Fibroblast of upper back skin (primary cell): ENCODE data around the gene ADARB2.
"Not testable (repeated sequence)": the region's sequence is repeated elsewhere in the genome, so short reads cannot be mapped to it uniquely, and the experiment has no call there.

Experiments
- DNase-seq: peaks from one replicate; pipeline ENCODE4 v3.0.0-alpha.2; 2013

Gene ADARB2

DNA sequence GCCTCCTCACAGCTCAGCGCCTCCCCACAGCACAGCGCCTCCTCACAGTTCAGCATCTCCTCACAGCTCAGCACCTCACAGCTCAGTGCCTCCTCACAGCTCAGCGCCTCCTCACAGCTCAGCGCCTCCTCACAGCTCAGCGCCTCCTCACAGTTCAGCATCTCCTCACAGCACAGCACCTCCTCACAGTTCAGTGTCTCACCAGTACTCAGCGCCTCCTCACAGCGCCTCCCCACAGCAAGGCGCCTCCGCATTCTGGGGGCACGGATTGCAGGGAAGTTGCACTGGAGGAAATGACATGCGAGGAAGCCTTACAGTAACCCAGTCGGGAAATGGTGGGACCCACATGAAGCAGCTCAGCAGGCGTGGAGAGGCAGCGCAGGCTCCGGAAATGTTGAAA lies 409.6 kb downstream of the ADARB2 start:
- no peak for DNase-seq

DNA sequence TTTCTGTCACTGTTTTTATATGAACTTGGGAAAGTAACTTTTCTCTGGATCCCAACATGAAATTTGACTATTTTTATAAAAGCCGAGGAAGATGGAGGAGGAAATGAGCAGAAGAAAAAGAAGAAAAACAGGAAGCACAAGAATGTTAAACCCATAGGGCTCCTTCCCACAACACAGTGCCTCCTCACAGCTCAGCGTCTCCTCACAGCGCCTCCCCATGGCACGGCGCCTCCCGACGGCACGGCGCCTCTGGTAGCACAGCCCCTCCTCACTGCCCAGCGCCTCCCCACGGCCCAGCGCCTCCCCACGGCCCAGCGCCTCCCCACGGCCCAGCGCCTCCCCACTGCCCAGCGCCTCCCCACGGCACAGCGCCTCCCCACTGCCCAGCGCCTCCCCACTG lies 410.8 kb downstream of the ADARB2 start:
- DNase-seq: not testable (repeated sequence)

DNA sequence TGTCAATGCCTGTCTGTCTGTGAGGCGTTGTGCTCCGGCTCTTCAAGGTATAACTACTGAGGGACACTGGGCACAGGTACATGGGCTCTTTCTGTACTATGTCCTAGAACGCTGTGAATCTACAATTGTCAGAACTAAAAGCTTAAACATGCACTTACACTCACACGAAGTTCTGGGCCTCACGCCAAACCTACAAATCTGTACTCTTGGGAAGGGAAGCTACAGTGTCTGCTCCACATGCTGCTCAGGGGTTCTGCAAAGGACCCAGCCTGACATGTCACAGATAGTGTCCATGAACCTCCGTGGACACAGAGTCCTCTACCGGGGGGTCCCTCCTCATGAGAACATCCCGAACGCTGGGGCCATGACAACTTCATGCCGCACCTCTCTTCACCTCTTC lies 412.4 kb downstream of the ADARB2 start:
- DNase-seq: no peak

DNA sequence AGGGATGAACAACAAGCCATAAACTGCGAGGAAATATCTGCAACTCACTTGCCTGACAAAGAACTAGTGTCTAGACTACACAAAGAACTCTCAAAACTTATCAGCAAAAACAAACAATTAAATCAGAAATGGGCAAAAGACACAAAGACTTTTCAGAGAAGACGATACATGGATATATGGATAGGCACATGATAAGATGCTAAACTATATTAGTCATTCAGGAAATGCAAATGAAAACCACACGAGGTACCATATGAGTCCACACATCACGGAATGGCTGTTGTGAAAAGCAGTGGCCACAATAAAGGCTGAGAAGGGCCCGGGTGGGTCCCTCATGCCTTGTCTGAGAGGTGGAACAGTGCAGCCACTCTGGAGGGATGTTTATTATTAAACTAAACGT lies 413.4 kb downstream of the ADARB2 start:
- no peak for DNase-seq

DNA sequence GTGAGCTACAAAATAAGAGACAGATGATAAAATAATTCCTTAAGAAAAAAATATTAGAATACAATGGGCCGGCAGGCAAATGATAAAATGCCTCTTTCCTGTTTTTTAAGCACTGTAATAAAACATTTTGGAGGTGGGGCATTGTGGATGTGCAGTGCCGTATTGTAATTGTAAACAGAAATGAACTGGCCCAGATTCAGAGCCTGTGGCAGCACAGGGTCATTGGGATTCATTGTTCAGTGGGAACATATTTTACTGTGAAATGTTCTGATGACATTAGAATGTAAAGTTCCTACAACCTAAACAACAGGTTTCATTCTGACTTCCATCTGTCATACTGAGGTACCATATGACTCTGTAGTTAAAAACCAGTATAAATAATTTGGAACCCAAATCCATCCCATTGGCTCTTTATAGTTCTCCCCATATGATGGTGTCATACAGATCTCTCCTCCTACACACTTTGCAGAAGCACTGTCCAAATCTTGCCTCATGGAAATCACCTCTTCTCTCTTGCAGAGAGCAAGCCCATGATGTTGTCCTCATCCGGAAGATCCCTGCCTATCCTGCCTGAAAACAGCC lies 416.5 kb downstream of the ADARB2 start:
- DNase-seq: no peak

DNA sequence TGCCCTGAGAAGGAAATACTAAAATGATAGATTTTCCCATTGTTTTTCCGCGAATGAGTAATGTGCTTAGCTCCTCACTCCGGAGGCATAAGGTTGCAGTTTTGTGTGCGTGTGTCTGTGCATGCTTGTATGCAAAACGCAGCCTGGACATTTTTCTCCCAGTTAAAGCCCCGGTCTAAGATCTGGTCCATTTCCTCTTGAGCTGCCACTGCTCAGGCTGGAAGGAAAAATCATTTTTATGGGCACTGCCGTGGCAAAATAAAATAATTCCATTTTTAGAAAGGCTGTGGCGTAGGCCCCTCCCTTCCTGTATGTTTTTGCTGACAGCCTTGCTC lies 420.5 kb downstream of the ADARB2 start:
- DNase-seq: no peak

DNA sequence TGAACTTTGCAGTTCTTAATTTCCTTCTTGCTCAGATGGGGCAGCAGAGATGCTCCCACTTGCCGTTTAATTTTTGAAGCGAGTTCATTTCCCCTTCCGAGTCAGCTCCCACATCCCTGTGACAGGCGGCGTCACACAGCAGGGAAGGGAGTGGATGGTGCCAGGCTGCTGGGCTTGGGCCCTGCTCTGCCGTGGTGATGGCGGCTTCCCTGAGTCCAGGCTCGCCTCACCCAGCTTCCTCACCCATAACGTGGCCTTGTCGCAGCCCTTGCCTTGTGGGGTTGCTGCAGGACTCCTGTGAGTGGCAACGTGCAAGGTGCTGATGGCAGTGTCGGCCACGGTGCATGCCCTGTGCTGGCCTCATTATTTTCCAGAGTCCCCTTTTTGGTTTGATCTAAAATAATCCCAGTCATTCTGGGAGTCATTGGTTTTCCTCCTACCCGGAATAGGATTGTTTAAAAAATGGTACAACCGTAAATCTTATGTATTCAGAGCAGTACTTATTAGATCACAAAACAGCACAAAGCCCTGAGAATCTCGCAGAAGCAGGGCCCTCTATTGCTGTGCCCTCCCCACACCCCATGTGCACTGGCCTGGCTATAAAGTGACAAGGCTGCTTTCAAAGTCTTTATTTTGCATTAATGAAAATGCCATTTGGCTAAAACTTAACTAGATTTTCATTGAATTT lies 421.1 kb downstream of the ADARB2 start:
- DNase-seq: no peak

DNA sequence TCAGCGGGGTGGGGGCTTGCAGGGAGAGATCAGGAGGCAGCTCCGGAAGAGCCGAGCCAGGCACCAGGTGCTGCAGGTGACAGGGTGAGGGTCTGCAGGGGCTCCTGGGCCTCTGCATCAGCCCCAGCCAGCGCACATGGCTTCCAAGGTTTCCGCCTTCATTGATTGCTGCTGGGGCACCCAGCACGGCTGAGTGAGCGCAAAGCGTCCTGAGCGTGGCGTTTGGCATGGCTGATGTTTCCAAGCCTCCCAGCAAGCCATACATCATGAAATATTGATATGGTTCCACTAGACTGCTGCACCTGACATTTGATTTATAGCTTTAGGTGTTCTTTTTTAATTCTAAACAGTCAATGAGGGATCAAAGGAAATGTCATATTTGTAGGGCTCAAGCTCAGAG lies 422.1 kb downstream of the ADARB2 start:
- DNase-seq: no peak

DNA sequence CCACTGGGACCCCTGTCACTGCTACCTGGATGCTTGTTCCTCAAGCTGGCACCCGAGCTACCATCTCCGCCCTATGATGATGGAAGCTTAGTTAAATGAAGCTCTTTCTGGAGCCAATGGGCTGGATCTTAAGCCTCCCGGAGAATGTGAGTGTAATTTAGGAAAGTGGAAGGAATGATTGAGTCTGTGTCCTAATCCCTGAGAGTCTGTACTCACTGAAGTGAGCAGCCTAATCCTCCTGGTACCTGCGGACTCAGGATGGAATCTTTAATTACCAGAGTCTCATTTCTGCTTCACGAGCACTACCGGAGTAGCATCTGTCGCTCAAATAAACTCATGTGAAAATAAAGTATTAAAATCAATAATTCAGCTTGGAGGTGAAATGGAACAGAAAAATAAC lies 425.6 kb downstream of the ADARB2 start:
- no peak for DNase-seq

DNA sequence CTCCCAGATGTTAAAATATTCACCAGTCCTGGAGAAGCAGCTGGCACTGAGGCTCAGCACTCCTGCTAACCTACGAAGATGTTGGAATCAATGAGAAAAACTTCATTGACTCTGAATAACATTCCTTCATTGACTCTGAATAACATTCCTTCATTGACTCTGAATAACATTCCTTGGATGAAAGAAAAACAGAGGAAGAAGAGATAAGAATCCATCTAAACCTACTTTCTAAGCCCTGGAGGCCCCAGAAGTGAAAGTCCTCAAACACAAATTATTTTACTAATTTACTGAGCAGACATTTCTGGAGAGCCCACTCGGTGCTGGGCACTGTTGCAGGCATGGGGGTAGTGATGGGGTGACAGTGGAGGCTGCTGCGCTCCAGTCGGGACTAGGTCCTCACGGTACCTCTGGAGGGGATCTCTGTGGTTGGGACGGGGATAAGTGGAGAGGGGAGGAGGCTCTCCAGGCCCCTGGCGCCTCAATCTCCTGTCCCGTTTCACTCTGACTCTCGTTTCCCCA lies 427.0 kb downstream of the ADARB2 start:
- no peak for DNase-seq

DNA sequence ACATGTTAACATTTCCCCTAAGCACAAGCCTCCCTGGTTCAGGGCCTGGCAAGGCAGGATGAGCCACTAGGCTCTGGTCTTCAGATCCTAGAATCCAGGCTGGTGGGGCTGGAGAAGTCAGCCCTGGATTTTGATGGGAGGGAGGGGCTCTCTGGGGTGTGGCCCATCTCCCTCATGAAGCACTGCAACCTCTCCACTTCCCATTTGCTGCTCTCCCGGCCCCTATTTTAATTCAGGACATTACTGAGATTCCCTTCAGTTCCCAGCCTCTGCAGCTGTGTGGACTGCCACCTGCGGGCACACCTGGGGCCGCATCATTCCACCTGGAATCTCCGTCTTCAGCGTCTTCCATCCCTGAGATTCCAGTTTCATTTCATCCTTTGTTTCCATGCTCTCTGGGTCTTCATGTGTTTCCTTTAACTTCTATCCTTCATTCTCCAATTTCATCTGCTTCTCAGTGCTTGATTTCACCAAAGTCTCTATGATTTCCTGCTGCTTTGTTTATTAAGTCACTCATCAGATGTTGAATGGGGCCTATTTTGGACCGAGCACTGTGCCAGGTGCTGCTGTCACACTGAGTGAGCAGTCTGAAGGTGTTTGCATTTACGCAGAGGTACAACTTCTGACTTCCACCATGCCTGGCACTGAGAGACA lies 427.6 kb downstream of the ADARB2 start:
- no peak for DNase-seq

DNA sequence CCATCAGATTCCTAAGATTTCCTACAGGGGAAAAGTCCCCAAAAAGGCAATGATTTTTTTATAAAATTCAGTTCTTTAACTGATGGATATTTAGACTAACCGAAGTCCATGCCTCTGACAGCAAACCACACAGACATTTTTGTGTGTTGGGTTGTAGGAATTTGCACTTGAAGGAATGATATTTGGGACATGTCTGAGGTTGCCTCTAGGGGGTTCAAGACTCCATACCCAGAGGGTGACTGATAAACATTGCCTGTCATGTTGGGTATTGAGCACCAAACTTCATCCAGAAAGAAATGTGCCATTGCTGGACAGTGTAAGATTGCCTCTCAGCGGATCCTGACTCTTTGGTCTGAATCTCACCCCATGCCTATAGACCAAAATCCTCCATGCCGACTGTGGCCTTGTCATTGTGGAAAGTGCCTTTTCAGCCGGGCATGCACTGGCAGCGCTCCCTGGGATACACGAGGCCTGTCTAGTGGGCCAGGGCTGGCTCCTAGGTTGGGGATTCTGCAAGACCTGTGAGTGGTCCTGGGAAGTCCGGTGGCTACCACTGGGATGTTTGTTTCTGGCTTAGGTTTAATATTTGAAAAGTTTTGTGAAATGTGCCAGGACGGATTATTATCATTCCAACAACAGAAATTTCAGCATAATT lies 428.2 kb downstream of the ADARB2 start:
- DNase-seq: peak; percentile 34

DNA sequence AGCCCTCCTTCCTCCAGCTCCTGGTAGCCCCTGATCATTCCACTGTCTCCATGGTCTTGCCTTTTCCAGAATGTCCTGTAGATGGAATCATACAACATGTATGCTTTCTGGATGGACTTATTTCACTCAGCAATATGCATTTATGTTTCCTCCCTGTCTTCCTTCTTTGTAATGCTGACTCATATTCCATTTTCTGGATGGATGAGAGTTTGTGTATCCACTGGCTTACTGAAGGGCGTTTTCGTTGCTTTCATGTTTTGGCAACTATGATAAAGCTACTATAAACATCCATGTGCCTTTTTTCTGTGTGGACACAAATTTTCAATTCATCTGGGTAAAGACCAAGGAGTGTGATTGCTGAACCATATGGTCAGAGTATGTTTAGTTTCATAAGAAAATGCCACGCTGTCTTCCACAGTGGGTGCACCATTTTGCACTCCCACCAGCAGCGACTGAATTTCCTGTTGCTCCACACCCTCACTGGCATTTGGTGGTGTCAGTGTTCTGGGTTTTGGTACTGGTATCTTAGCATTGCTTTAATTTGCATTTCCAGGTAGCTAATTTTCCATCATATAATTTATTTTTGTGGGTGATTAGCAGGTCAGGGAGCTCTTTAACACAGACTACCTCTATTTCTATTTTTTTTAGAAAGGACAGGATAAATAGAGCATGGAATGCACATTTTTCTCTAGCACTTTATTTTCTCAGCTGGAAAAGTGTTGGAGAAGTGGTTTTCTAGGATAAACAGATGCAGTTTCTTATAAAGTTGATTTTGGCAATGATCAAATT lies 429.0 kb downstream of the ADARB2 start:
- DNase-seq: no peak

DNA sequence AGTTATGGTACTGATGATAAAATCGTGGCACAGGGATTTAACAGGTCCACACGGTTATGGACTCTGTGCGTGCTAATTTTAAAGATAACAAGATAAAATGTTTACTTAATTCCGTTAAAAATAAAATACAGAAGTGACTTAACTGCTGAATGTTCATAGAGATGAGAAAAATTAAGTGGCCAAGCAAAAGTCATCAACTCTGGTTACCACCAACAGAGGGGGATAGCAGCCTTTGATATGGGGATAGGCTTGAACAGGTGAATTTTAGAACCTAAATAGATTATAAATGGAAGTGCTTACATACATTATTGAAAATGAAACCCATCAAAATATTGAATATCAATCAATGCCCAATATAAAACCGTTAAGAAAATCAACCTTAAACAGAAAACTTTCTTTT lies 436.2 kb downstream of the ADARB2 start:
- no peak for DNase-seq

DNA sequence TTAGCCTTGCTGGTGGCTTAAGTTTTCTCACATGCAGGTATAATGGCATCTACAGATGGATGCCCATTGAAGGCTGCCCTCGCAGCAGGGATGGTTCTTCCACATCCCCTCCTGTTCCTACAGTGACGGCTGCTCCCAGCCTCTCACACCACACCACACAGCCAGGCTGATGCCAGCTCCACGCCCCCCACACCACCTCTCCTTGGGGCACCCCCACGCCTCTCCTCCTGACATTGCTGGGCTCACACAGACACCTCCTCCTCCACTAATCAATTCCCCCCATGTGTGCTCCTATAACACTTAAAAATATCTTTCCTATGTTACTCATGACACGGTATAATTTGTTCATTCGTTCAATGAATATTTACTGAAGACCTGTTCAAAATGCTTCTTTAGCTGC lies 437.1 kb downstream of the ADARB2 start:
- no peak for DNase-seq

DNA sequence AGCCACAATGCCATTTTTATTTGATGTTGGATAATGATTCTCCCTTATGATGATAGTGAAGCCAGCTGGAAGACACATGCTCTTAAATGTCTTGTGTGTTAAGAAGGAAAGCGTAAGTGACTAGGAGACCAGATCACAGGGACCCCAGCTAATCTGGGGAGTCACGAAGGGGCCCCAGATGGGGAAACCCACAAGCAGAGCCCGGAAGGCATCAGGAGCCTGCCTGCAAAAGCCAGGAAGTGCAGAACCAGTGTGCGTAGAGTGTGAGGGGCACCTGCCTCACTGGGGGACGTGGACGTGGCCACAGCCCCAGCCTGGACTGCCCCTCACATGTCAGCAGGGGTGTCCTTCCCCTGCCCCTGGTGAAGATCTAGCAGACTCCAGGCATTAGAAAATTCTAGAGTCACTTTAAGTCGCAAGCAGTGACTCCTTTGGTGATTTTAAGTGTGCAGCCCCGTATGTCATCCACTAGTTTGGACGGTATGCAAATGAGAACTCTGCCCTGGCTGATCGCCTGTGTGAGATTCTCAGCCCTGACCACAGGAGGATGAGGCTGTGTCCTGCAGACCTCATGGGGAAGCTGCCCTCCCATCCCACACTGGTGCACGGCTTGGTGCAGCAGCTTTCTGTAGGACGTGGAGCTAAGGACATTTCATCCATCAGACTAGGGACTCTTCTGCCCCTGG lies 438.1 kb downstream of the ADARB2 start:
- DNase-seq: no peak

DNA sequence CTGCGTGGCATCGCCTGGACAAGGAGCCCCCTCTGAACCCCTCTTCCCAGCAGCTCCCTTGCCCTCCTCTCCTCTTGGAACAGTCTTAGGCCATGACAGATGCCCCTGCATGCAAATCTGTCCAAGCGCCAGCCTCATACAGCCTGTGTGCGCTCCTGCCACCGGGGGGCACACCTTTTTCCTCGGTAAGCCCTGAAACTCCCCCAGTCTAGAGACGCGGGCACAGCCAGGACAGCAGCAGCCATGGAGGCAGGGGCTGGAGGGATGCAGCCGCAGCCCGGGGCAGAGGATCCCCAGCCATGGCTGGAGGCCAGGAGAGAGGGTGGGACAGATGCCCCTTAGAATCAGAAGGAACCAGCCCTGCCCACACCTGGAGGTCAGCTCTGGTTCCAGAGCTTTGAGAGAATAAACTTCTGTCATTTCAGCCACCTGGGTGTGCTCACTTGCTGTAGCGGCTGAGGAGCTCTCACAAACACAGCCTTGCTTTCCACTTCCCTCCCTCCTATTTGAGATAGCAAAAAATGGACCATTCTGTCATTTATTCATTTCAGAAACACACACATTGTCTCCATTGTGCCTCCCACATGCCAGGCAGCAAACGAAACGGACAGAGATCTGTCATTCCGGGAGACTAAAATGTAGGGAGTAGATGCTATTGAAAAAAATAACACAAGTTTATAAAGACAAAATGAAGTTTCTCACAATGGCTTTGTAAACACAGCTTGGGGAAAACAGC lies 439.6 kb downstream of the ADARB2 start:
- no peak for DNase-seq

DNA sequence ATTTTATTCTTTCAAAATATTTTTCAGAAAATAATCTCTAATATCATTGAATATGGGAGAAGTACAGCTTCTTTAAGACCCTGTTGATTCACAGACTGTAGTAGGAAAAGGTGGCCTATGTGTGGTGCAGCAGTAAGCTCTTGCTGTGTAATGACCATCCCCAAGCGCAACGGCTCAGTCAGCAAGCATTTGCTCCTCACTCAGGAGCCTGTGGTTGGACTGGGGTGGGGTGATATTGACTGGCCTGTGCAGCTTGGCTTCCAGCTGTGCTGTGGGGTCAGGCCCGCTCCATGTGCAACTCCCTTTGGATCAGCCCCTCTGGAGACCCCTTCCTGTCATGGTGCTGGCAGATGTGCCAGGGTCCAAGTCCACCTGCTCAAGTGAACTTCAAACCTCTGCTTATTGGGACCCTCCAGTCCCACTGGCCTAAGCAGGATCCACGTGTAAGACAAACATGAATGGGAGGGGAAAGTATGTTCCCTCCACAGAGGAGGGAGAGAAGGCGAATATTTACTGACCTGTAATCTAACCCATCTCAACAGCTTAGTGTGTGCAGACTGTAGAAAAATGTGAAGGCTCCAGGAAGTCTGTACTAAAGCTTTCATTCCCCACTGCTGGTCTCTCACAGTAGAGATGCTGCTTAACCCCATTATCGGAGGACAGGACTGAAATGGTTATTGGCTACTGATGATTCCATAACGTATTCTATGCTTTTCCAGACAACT lies 441.4 kb downstream of the ADARB2 start:
- no peak for DNase-seq

DNA sequence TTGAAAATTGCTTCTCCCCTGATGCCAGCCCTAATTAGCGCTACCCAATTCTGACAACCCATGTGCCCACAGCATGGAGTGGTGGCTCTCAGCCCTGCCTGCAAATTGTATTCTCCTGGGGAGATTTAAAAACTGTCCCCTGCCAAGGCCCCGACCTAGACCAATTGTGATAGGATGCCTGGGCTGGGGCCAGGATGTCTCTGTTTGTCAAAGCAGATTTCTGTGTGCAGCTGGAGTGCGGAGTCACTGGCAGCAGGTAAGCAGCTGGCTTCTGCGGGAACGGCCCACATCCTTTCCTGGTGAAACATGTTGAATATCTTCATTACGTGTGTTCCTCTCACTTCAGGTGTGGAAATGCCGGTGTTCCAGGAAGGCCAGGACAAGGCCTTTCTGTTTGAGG lies 442.6 kb downstream of the ADARB2 start:
- DNase-seq: no peak

DNA sequence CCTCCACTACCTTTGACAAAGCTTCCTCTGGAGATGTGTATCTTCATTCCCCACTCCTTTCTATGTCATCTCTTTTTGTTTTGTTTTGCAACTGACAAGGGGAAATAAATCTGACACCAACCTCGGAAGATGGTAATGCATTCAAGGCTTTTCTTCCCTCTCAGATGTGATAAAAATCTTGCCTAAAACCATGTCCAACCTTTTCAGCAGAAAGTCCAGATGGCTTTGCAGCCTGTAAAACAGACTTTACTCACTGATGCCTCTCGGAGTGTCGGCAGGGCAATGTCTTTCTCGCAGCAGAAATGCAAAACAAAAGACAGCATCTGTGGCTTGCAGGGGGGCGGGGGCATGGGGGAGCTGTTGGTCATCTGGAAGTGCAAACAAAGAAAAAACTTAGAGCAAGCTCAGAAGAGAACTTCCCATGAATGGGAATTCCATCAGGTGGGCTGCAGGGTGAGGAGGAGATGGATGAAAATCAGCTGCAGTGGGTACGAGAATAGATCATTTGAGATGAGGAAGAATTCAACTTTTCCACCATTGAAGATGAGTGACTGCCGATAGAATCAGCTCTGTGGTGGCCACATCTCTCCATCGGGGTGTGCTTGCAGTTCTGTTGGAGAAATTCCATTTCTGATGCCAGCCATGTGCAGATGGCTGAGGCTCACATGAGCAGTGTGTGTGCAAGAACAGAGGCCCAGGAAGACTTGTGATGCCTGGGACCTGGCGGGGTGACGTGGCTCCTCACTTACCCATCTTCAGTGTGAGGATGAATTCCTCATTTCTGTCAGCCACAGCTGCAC lies 443.5 kb downstream of the ADARB2 start:
- DNase-seq: no peak
